Left kidney (tissue), 2 donors: ENCODE results near the gene USH1C. TPM values are rescaled to one million over a fixed set of nuclear protein-coding genes. Genes with fewer than 3 reads are reported as not detected.

Experiments used
- DNase-seq: peaks from one replicate; pipeline ENCODE4 v3.0.0-alpha.2; 2013
- polyA plus RNA-seq: library from polyadenylated mRNA; unstranded; fragments of 120-200 nt; gene quantifications from one replicate; pipeline ENCODE4 v1.2.1, GENCODE V29; 2013; ENCODE audit not compliant: insufficient read length

Gene USH1C
- polyA plus RNA-seq, 1 donor: 81.8 TPM

- no peak for DNase-seq
Measured at GRCh38 chr11:17572359-17572690, 28.1 kb upstream of the USH1C start.

GRCh38 chr11:17571431-17572358 is 27.5 kb upstream of the USH1C start:
- no peak for DNase-seq

GRCh38 chr11:17570034-17570433 is 25.8 kb upstream of the USH1C start:
- no peak for DNase-seq

GRCh38 chr11:17568944-17569343 is 24.7 kb upstream of the USH1C start:
- no peak for DNase-seq

- no peak for DNase-seq
Measured at GRCh38 chr11:17564687-17565042, 20.4 kb upstream of the USH1C start.

- no peak for DNase-seq
Measured at GRCh38 chr11:17563961-17564686, 19.9 kb upstream of the USH1C start.

GRCh38 chr11:17563231-17563646 is 19.0 kb upstream of the USH1C start:
- DNase-seq: no peak

GRCh38 chr11:17561526-17561925 is 17.3 kb upstream of the USH1C start:
- DNase-seq: no peak

GRCh38 chr11:17561111-17561415 is 16.8 kb upstream of the USH1C start:
- no peak for DNase-seq

- DNase-seq: no peak
Measured at GRCh38 chr11:17560281-17561110, 16.3 kb upstream of the USH1C start.

- DNase-seq: no peak
Measured at GRCh38 chr11:17559341-17560087, 15.3 kb upstream of the USH1C start.

- no peak for DNase-seq
Measured at GRCh38 chr11:17558916-17559315, 14.7 kb upstream of the USH1C start.

GRCh38 chr11:17558025-17558780 is 14.0 kb upstream of the USH1C start:
- DNase-seq: no peak

GRCh38 chr11:17556999-17557398 is 12.8 kb upstream of the USH1C start:
- no peak for DNase-seq

- no peak for DNase-seq
Measured at GRCh38 chr11:17554487-17554886, 10.3 kb upstream of the USH1C start.

- no peak for DNase-seq
Measured at GRCh38 chr11:17553249-17553546, 9.0 kb upstream of the USH1C start.

GRCh38 chr11:17552392-17553248 is 8.4 kb upstream of the USH1C start:
- no peak for DNase-seq

- no peak for DNase-seq
Measured at GRCh38 chr11:17552041-17552355, 7.8 kb upstream of the USH1C start.

GRCh38 chr11:17551347-17552040 is 7.3 kb upstream of the USH1C start:
- DNase-seq: no peak
